ENCODE results near the gene SEC11A.
A peak's percentile ranks its signal among the peaks of the same experiment; 100 is the strongest.

Gene SEC11A

DNA sequence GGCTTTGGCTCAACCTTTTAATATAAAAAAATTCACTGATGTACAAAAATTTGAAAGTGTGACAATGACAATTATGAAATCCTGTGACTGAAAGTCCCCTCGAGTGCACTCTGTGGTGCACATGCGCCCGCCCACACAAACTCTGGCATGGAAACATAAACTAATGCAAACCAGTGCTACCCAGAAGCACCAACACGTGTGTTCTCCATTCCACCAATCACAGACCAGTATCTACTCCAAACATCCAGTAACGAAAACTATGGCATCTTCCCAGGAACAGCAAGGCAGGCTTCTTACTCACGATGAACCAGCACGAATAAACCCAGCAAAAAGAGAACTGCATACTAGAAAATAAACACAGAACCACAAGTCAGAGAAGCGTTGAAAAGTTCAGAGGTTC, 46.2 kb downstream of the SEC11A start:
- peaks cover 58% of the 10 kb centered on the region for H3K36me3 Mint-ChIP-seq
- H3K27me3 Mint-ChIP-seq: no peaks in the 10 kb centered on the region
- no peak overlapping the region for H3K4me3 Mint-ChIP-seq
- no peak overlapping the region for H3K27ac Mint-ChIP-seq
- peaks cover 13% of the 10 kb centered on the region for H3K4me1 Mint-ChIP-seq
- H3K9me3 Mint-ChIP-seq: no peaks in the 10 kb centered on the region
- ATAC-seq: no peak

DNA sequence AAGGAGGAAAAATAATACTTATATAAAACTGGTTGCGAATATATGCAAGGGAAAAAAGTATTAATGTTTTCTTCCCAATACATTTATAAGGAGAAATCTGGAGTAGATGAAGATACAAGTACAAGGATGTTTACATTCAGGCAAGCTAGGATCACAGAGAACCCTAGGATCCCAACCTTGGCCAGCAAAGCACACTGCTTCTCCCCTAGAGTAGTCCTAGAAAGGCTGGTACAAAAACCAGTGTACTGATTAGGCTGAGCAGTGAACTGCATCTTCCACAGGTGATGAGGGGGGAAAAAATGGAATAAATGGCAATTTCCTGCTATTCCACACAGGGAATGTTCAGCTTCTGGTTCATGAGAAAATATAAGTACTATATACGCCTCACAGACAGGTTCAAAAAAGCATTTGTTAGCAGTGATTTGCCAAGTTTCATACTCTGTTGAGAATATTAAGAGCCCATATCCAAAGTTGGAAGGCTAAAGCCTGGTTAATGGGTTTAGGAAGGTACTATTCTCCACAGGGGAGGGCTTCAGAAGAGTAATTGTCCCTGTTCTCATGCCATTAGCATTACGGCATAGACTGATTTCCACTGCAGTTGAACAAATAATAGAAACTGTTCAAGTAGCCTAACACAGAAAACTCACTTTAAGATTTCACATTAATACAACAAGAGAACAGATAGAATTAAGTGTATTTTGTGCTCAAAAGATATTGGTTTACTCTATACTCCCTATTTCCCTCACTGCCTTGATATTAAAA, 47.5 kb downstream of the SEC11A start:
- H3K9me3 Mint-ChIP-seq: no peaks in the 10 kb centered on the region
- no peak for ATAC-seq
- peaks cover 13% of the 10 kb centered on the region for H3K4me1 Mint-ChIP-seq
- peaks cover 66% of the 10 kb centered on the region for H3K36me3 Mint-ChIP-seq
- H3K27me3 Mint-ChIP-seq: no peaks in the 10 kb centered on the region
- no peak overlapping the region for H3K27ac Mint-ChIP-seq
- H3K4me3 Mint-ChIP-seq: no peak overlapping the region

DNA sequence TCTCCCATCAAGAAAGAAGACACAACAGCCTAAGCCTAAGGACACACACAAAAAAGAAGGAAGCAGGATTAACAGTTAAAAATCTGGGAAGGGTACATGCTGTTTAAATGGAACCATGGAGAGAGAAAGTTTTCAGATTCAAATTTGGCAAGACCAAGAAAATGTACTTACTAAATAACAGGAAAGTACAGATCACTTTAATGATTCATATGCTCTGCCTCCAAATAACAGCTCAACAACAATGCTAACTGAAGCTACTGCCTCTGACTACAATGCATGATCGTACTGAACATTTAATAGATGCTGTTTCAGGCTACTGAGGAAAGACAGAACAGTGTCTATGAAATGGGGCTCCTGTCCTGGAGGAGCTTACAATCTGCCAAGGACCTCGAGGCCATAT, 49.6 kb downstream of the SEC11A start:
- no peak overlapping the region for H3K4me3 Mint-ChIP-seq
- peaks cover 3% of the 10 kb centered on the region for H3K4me1 Mint-ChIP-seq
- no peak overlapping the region for H3K27ac Mint-ChIP-seq
- H3K36me3 Mint-ChIP-seq: peaks cover 54% of the 10 kb centered on the region
- no peaks in the 10 kb centered on the region for H3K9me3 Mint-ChIP-seq
- no peaks in the 10 kb centered on the region for H3K27me3 Mint-ChIP-seq
- ATAC-seq: no peak

DNA sequence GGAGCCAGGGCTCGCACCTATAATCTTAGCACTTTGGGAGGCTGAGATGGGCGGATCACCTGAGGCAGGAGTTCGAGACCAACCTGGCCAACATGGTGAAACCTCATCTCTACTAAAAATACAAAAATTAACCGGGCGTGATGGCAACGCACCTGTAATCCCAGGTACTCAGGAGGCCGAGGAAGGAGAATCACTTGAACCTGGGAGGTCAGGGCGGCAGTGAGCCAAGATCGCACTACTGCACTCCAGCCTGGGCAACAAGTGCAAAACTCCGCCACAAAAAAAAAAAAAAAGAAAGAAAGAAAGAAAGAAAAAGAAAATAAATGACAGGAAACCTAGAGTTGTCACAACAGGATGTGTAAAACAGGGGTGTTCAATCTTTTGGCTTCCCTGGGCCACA, 54.9 kb downstream of the SEC11A start:
- Mint-ChIP-seq H3K27ac (no peak overlapping the region), H3K36me3 (peaks cover 24% of the 10 kb centered on the region), H3K4me3 (no peak overlapping the region), H3K27me3 (no peaks in the 10 kb centered on the region), H3K9me3 (no peaks in the 10 kb centered on the region), H3K4me1 (peaks cover 30% of the 10 kb centered on the region)
- ATAC-seq: no peak

DNA sequence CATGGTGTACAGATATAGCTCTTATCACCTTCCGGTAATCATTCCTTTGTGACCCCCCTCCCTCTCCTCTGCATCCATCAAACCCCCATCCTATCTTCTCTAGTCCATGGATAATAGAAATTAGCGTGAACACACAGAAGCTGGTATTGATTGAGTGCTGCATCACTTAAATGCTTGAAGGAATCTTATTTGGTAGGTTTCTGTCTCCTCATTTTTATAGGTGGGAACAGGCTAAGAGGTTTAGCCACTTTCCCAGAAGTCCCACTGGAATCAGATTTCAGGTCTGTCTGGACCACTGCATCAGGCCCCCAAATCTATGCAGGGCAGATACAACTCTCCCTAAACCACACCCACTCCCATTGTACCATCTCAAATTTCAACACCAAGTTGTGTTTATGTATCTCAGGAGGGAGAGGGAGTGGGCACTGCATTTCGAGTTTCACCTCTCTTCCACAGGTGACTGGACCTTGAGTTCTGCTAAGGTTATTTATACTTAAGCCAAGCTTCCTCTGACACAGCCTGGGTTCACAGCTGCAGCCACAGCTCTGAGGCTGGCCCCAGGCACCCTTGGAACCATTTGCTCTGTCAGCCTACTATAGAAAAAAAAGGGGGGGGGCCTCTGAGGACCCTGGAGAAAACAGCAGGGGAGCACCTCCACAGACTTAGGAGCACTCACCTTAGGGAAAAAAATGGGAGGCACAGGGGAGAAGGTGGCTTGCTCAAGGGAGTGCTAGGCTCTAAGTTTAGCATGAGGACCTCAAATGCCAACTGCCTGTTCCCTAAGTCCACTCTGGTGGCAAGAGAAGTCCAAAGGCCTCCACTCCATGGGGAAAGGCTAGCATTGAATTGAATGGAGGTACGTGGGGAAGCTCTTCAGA, 55.8 kb downstream of the SEC11A start:
- Mint-ChIP-seq H3K4me1 (peaks cover 36% of the 10 kb centered on the region), H3K4me3 (peak overlapping the region; percentile 42), H3K9me3 (no peaks in the 10 kb centered on the region), H3K27ac (no peak overlapping the region), H3K36me3 (peaks cover 20% of the 10 kb centered on the region), H3K27me3 (no peaks in the 10 kb centered on the region)
- no peak for ATAC-seq

DNA sequence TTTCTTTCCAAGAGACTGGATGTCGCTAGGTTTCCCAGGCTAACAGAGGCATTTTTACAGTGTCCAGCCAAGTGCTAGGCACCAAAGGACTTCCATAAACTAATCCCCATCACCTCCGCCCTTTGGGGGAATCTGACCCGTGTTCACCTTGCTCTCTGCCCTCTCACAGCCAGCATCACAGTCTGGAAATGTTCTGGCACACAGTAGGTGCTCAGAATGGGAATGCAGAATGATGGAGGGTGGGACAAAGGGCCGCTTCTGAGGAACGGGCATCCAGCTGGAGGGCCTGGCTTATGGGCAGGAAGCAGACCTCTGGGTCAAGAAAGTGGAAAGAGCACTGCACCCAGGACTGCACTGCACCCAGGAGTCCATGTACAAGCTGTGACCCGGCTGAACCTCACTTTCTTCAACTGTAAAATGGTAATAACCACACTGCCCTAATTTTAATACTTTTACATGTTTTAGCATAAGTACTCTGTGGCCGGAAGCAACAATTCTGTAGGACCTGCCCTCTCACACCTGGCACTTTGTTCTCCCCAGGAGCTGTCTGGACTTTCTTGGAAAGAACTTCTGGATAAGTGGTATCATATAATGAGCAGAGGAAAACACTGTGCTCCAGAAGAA, 57.0 kb downstream of the SEC11A start:
- ATAC-seq: no peak
- H3K27ac Mint-ChIP-seq: peak overlapping the region; percentile 85
- H3K4me1 Mint-ChIP-seq: peaks cover 44% of the 10 kb centered on the region

DNA sequence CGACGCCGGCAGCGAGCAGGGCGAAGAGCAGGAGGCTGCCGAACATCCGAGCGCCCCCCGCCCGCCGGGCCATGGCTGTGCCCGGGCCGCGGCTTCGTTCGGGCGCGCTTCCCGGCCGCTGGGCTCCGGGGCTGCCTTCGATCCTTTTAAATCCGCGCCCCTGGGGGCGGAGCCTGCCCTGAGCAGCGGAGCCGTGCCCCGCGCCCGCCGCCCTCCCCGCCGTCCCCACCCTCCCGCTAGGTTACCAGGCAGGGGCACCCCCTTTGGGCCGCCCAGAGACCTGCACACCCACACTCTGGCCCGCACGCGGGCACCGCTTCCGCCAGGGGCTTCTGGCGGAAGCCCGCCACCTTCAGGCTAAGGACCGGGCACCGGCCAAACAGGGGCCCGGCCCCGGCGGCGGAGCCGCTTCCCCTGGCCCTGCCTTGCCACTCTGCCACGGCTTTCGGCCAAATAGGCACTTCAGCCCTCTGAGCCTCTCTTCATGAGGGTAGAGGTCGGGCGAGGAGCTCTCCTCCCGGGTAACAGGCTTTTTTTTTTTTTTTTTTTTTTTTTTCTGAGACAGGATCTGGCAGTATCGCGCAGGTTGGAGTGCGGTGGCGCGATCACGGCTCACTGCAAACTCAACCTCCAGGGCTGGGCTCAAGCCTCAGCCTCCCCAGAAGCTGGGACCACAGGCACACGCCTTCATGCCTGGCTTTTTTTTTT, 57.7 kb downstream of the SEC11A start, which contains the start of gene NMB:
Gene NMB, minus strand, starts transcription at position 120 of the 708 bp plus-strand sequence. Its CDS starts 47 bp downstream, at position 73.
- H3K27me3 Mint-ChIP-seq: no peaks in the 10 kb centered on the region
- H3K4me3 Mint-ChIP-seq: peak within 1 kb of the TSS; percentile 80
- peak; percentile 88 for ATAC-seq
- H3K9me3 Mint-ChIP-seq: no peaks in the 10 kb centered on the region
- H3K36me3 Mint-ChIP-seq: peaks cover 6% of the 10 kb centered on the region
- peaks cover 50% of the 10 kb centered on the region for H3K4me1 Mint-ChIP-seq
- peak within 1 kb of the TSS; percentile 85 for H3K27ac Mint-ChIP-seq

More for the DNA sequence above, 57.0 kb downstream of the SEC11A start:
- H3K9me3 Mint-ChIP-seq: no peaks in the 10 kb centered on the region
- H3K4me3 Mint-ChIP-seq: peak overlapping the region; percentile 79
- no peaks in the 10 kb centered on the region for H3K27me3 Mint-ChIP-seq
- H3K36me3 Mint-ChIP-seq: peaks cover 7% of the 10 kb centered on the region

DNA sequence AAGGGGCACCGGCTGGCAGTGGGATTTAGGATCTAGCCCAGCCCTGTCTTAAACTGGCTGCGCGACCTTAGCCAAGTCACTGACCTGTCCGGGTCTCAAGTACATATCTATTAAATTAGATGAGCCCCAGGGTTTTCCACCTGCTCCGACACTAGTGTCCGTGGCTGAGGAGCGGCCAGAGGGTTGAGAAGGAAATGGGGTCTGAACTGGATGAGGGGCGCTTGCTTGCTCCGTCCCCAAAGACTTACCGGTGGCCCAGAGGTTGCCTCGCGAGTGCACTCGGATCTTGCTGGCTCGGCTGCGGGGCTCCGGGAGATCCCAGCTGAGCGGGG, 58.2 kb downstream of the SEC11A start:
- H3K27ac Mint-ChIP-seq: peak overlapping the region; percentile 85
- peaks cover 6% of the 10 kb centered on the region for H3K36me3 Mint-ChIP-seq
- no peaks in the 10 kb centered on the region for H3K9me3 Mint-ChIP-seq
- no peak for ATAC-seq
- H3K4me3 Mint-ChIP-seq: peak overlapping the region; percentile 80
- no peaks in the 10 kb centered on the region for H3K27me3 Mint-ChIP-seq
- peaks cover 54% of the 10 kb centered on the region for H3K4me1 Mint-ChIP-seq

DNA sequence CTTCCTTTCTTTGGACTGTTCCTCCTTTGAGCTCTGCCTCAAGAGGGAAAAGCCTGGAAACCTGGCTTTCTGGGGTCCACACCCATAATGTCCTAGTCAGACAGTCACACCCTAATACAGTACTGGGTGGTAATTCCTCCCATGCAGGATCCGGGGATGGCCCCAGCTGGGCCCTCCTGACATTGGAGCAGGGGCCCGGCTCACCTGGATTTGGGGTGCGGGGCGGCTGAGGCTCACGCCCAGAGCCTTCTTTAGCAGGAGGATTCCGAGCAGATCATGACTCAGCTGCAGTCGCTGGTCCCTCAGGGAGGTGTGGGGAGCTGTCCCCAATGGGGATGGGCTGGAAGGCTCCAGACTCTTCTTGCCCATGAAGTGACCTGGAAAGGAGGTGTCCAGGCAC, 59.0 kb downstream of the SEC11A start:
- peaks cover 60% of the 10 kb centered on the region for H3K4me1 Mint-ChIP-seq
- H3K27ac Mint-ChIP-seq: peak overlapping the region; percentile 85
- H3K27me3 Mint-ChIP-seq: no peaks in the 10 kb centered on the region
- H3K9me3 Mint-ChIP-seq: no peaks in the 10 kb centered on the region
- ATAC-seq: no peak
- peak overlapping the region; percentile 80 for H3K4me3 Mint-ChIP-seq
- H3K36me3 Mint-ChIP-seq: peaks cover 12% of the 10 kb centered on the region

DNA sequence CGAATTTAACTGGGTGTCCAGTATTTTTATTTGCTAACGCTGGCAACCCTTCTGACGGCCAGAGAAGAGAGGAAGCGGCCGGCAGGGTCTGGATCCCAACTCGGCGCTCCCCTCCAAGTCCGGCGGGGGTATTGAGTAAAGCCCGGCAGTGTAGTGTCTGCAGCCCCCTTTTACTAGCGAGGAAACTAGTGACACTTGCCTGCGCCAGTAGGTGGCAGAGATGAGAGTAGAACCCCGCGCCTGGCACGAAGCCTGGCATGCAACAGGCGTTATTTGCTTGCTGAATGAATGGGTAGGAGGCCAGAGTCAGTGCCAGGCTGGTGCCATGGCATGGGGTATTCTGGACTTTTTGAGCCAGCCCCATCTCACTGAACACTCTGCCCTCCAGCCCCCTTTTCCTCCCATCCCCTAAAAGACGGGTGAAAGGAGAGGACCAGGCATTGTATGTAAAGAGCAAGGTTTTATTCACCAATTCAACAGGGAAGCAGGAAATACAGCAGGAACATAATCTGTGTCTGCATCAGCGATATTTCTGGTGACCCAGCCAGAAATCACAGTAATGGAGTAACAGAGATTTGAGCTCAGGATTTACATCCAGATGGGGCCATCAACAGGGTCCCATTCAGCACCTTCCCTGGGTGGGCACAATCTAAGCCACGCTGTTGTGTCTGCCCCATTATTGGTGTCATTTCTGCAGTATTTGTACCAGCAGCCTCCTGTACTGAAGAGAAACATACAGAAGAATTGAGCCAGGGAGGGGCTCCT, 61.1 kb downstream of the SEC11A start:
- no peaks in the 10 kb centered on the region for H3K9me3 Mint-ChIP-seq
- H3K4me1 Mint-ChIP-seq: peaks cover 63% of the 10 kb centered on the region
- peak overlapping the region; percentile 92 for H3K27ac Mint-ChIP-seq
- no peaks in the 10 kb centered on the region for H3K27me3 Mint-ChIP-seq
- ATAC-seq: peak; percentile 68
- peak overlapping the region; percentile 96 for H3K4me3 Mint-ChIP-seq
- H3K36me3 Mint-ChIP-seq: peaks cover 15% of the 10 kb centered on the region

DNA sequence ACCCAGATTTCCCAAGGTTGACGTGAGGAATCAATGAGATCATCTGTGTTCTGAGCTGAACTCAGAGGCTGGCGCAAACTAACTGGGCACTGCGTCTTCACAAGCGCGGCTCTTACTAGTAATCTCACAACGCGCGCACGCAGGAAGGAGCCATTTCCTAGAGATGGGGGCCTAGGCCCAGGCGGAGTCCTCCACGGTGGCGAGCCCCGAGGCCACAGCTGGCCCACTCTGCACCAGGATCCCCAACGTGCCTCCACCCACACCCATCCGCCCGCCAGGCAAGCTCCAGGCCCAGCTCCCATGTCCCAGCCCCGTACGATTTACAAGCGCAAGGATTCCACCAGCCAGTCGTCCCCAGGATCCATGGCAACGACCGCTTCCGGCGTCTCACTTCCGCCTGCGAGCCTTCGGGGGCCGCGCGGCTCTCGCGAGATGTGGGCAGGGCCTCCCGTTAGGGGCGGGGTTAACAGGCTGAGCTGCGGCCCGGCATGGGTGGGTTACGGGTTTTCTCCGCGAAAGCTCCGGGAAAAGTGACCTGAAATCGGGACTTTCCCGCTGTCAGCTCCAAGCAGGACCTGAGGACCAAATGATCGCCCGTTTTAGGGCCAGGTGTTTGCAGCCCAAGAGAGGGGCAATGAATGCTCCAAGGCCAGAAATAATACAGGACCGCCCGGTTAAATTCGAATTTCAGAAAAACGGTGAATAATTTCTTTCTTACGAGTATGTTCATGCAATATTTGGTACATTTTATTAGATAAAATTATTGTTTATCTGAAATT, 61.8 kb downstream of the SEC11A start, which contains the start of gene WDR73:
Gene WDR73, minus strand, starts transcription at position 374 of the 779 bp plus-strand sequence. Its CDS starts 9 bp downstream, at position 365.
- peak; percentile 90 for ATAC-seq
- Mint-ChIP-seq H3K4me3 (peak within 1 kb of the TSS; percentile 96), H3K27me3 (no peaks in the 10 kb centered on the region), H3K36me3 (peaks cover 18% of the 10 kb centered on the region), H3K27ac (peak within 1 kb of the TSS; percentile 92), H3K4me1 (peaks cover 57% of the 10 kb centered on the region), H3K9me3 (no peaks in the 10 kb centered on the region)

DNA sequence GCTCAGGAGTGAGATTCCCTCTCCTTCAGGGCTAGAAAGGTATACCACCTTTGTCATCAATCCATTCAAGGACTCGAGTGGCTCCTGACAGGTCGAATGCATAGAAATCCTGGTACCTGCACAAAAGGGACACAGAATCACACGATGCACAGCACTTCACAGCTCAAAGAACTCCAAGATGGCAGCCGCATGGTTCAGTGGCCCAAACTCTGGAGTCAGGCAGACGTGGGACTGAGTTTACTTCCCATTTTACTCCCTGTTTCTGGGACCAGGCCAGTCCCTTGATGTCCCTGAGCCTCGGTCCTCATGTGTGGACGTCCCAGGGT, 62.4 kb downstream of the SEC11A start:
- peak overlapping the region; percentile 92 for H3K27ac Mint-ChIP-seq
- no peaks in the 10 kb centered on the region for H3K27me3 Mint-ChIP-seq
- no peaks in the 10 kb centered on the region for H3K9me3 Mint-ChIP-seq
- peak overlapping the region; percentile 96 for H3K4me3 Mint-ChIP-seq
- ATAC-seq: no peak
- H3K4me1 Mint-ChIP-seq: peaks cover 56% of the 10 kb centered on the region
- peaks cover 23% of the 10 kb centered on the region for H3K36me3 Mint-ChIP-seq

DNA sequence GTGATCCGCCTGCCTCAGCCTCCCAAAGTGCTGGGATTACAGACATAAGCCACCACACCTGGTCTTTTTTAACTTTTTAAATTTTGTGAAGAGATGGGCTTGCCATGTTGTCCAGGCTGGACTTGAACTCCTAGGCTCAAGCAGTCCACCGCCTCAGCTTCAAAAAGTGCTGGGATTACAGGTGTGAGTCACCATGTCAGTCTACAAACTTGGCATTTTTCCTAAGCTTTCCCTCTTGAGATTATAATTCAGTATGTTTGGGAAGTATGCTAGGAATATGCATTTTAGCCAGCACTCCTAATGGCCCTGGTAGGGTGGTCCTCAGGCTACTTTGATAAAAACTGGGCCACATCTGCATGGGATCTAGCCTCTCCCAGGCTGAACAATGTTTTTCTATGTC, 66.2 kb downstream of the SEC11A start:
- Mint-ChIP-seq H3K27me3 (no peaks in the 10 kb centered on the region), H3K4me3 (no peak overlapping the region), H3K9me3 (no peaks in the 10 kb centered on the region), H3K4me1 (peaks cover 35% of the 10 kb centered on the region), H3K27ac (no peak overlapping the region), H3K36me3 (peaks cover 54% of the 10 kb centered on the region)
- no peak for ATAC-seq

DNA sequence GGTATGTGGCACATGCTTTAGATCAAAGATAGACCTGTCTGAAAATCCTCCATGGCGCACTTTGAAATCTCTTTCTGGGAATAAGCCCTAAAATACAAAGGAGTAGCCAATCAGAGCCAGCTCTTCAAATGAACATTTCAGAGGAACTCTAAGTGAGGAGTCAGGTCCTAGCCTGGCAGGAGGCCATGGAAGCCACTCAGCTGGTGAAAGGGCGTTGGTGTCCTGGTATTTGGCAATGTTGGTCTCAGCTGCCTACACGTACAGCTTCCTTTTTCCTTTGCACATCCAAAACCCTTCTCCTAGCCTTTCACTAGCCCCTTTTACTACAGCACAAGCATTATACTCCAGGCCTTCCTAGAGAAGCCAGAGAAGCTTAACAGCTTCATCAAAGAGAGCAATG, 67.4 kb downstream of the SEC11A start:
- Mint-ChIP-seq H3K4me1 (peaks cover 28% of the 10 kb centered on the region), H3K36me3 (peaks cover 61% of the 10 kb centered on the region), H3K27me3 (no peaks in the 10 kb centered on the region), H3K4me3 (no peak overlapping the region), H3K9me3 (no peaks in the 10 kb centered on the region), H3K27ac (peak overlapping the region; percentile 22)
- no peak for ATAC-seq
